Embryonic facial prominence (tissue), 1 donor: ENCODE results near the gene NDUFAF8.

ENCODE experiments used
- DNase-seq: peaks from one replicate; pipeline ENCODE4 v3.0.0-alpha.2; 2016; ENCODE audit errors: extremely low spot score

NDUFAF8 gene

GRCh38 chr17:81200695-81201580 lies 38.2 kb upstream of the NDUFAF8 start:
- no peak for DNase-seq

- no peak for DNase-seq
These were observed 36.8 kb upstream of the NDUFAF8 start for GRCh38 chr17:81202318-81202717.

GRCh38 chr17:81203136-81203535 lies 36.0 kb upstream of the NDUFAF8 start:
- DNase-seq, result no peak

DNA sequence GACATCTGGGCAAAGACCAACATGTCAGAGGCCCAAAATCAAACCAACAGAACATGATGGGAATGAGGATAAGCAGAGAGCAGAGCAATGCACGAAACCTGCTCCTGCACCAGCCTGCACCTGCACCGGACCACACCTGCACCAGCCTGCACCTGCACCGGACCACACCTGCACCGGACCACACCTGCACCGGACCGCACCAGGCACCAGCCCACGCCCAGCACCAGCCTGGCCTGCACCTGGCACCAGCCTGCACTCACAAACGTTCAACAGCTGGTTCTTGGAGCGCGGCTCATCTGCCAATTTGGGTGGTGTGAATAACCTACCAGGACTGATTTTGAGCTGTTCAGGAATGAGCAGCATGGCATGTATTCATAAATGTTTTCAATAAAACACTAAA lies 34.5 kb upstream of the NDUFAF8 start:
- DNase-seq, result no peak

GRCh38 chr17:81206166-81206565 lies 33.0 kb upstream of the NDUFAF8 start:
- no peak for DNase-seq

DNA sequence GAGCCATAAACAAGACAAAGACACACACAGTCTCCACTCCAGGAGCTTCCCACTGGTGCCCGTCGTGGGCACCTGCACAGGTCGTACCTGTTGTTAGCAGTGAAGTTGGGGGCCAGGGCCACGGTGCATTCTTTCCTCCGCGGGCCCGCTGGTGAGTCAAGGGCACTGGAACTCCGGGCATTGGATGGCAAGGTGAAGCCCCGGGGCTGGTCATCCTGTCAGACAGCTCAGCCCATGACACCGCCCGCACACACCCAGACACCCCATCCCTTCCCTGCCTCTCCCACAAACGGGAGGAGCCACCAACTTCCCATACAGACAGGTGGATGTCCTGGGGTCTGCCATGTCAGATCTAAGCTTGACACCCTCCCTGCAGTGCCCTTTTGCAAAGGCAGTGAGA lies 32.5 kb upstream of the NDUFAF8 start:
- no peak for DNase-seq

DNA sequence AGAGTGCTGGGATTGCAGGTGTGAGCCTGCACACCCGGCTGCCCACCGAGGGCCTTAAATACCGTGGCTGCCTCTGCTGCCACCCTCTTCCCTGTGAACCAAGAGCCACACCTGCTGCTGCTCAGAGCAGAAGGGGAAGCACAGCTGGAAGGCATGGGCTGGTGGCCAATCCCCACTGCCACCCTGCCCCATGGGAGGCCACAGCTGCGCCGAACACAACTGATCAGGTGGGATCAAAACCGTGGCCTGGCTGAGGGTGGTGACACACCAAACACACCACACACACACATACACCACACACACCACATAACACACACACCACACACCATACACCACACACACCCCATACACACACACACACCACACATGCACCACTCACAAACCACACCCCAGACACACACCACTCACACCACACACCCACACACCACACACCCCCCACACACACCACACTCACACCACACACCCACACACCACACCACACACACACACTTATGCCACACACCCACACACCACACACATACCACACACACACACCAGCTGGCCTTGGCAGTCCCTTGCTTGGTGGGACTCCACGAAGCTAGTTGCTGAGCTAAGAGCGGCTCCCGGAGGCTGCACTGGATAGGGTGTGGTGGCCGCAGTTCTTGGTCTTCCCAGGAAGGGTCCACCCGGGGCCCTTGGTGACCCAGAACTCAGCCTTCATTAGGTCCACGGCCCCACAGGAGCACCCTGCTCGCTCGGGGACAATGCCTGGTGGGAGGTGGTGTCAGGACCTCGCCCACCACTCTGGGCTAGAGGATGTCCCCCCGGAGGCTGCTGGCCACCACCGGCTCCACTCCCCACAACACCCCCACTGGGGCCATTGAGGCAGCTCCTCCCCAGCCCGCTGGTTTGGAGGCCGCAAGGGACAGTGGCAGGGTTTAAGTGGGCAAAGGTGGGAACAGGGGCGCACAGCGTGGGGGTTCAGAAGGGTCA lies 31.2 kb upstream of the NDUFAF8 start:
- no peak for DNase-seq

DNA sequence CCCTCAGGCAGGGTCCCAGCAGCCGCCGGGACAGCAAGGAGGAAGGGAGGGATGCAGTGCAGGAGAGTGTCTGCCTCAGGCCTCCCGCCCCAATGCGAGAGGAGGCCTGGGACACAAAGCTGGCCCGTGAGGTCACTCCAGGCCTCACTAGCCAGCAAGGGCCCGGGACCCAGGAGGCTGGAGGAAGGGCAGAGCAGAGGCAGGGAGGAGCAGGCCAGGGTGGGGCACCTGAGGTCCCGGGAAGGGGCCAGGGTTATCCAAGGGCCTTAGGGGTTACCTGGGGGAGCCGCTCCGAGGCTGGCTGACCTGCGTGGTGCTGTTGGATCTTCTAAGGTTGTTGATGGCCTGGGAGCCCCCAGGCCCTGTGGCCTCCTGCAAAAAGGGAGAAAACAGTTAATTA lies 30.5 kb upstream of the NDUFAF8 start:
- DNase-seq, result no peak

DNA sequence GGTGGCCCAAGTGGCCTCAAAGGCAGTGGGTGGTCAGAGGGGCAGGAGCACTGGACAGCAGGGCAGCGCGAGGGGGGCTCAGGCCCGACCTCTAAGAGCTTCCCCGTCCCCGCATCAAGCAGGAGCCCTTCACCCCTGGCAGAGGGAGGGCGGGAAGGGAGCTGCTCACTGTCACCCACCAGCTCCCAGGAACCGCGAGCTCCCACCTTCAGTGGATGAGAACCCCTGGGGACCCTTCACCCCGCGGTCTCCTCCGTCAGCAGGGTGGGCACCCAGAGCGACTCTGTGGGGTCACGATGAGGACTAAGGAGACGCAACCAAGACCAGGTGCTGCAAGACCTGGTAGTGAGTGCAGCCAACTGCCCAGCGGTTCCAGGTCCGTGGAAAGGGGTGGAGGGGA lies 30.0 kb upstream of the NDUFAF8 start:
- no peak for DNase-seq

- DNase-seq, result no peak
These were observed 28.7 kb upstream of the NDUFAF8 start for GRCh38 chr17:81210466-81210865.

DNA sequence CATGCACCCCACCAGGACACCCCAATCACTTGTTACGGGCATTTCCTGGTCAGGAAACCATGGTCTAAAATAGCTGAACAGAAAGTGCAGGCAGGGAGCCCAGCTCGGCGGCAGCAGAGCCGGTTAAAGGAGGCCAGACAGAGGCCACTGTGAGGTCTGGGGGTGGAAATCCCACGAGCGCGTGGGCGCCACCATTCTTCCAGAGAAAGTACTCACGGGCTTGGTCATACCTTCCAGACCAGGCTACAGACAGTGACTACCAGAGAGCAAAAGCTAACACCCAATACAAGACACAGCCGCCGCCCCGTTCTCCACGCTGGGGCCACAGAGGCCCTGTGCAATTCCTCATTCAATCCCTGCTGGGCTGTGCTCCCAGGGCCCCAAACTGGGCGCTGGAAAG lies 28.2 kb upstream of the NDUFAF8 start:
- DNase-seq, result no peak

DNA sequence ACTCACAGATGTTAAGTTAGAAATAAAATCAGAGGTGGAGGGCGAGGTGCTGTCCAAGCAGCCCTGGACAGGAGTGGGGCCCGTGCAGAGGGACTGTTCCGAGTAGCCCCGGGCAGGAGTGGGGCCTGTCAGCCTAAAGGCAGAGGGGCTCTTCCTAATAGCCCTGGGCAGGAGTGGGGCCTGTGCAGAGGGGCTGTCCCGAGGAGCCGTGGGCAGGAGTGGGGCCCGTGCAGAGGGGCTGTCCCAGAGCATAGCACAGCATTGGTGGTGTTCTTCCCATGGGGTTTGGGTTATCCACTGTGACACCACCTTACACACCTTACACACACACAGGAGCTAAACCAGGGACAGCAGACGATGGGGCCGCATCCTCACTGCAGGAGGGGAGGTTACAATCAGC lies 26.8 kb upstream of the NDUFAF8 start:
- DNase-seq, result no peak

- no peak for DNase-seq
These were observed 25.1 kb upstream of the NDUFAF8 start for GRCh38 chr17:81213978-81214377.

GRCh38 chr17:81217491-81217890 lies 21.6 kb upstream of the NDUFAF8 start:
- no peak for DNase-seq

DNA sequence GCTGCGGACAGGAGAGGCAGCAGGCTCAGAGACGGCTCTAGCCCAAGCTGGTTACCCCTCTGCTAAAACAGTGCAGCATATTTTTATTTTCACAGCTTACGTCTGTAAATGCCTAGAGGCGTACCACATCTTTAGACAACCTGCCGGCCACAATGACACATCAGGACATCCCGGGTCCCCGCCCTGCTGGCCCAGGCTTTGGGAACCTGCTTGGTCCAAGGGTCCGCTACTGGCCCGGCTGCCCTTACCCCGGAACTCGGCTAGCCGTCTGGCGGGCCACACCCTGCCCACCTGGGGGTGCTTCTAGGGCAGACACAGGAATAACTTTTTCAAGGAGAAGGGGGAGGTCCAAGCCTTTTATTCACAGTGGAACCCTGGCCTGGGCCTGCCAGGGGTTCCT lies 20.7 kb upstream of the NDUFAF8 start:
- no peak for DNase-seq

DNA sequence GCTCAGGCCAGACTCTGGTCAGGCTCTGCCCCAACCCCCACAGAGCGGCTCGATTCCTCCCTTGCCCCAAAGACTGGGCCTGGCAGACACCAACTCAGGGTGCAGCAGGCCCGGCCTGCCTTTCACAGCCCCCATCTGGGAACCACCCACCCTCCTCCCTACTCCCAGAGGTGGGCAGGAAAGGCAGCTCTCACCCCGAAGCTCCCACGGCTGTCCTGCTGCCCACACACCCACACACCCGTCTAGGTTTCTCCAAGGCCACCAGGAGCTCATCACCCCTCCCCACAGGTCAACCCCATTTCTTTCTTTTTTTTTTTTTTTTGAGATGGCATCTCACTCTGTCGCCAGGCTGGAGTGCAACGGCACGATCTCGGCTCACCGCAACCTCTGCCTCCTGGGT lies 20.1 kb upstream of the NDUFAF8 start:
- DNase-seq, result no peak

GRCh38 chr17:81219476-81220180 lies 19.5 kb upstream of the NDUFAF8 start:
- no peak for DNase-seq

DNA sequence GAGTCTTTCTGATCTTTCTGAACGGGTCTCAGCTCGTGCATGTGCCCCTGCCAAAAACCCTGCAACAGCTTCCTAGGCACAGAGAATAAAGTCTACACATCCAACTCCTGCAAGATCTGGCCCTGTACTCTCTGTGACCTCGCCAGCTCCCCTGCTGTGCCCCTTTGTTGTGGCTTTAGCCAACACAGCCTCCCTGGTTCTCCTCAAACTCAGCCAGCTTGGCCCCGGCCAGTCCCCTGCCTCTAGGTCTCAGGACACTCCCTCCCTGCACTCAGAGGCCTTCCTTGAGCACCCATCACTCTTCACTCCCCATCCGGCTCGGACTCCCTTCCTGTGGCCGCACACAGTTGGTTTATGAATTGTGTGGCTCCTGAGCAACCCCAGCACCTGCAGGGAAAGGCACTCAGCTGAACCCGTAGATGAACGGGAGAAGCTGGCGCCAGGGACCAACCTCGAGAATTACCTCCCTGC lies 17.7 kb upstream of the NDUFAF8 start:
- DNase-seq, result no peak

DNA sequence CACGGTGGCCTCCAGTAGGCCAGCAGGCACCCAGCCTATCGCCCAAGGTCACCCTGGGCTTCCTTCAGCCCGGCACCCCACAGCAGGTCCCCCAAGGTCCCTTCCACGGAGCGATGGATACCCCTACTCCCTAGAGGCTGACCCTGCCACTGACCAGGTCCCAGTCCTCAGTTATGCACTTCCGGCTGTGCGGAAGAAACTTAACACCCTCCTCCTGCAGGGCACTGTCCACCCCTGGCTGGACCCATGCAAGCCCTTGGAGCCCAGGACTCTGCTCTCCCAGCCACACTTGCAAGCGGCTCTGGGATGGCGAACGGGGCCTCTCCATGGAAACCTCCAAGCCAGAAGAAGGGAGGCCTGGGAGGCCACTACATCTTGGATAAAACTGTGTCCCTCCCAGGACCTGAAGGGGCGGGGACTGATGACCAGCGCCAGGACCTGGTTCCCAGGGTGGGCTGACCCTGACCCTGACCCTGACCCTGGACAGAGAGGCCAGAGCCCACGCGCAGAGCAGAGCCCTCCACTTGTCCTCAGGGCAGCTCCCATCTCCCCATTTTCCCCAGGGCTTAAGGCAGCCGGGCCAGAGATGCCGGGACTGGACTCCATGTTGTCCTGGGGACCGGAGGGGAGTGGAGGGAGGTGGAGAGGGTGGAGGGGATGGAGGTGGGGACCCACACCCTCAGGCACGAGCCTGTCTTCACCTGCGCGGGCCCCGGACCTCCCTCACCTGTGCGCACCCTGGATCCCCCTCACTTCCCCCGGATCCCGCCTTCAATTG lies 17.1 kb upstream of the NDUFAF8 start:
- DNase-seq, result no peak

DNA sequence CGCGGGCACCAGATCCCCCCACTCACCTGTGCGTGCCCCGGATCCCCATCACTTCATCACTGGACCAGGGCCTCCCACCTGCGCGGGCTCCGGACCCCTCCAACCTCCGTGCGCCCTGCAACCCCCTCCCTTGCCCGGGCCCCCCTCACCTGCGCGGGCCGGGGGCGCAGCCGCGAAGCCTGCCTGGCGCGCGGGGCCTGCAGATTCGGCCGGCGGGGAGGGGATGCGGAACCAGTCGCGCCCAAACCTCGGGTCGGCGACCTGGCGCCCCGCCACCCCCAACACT lies 16.6 kb upstream of the NDUFAF8 start:
- no peak for DNase-seq
